Measurements from ENCODE around the gene FAM89A. TPM values are rescaled to one million over a fixed set of nuclear protein-coding genes. Genes with fewer than 3 reads are reported as not detected.

Gene FAM89A
- 10 to 100 TPM; 14.3 to 35.3 TPM for total RNA-seq

DNA sequence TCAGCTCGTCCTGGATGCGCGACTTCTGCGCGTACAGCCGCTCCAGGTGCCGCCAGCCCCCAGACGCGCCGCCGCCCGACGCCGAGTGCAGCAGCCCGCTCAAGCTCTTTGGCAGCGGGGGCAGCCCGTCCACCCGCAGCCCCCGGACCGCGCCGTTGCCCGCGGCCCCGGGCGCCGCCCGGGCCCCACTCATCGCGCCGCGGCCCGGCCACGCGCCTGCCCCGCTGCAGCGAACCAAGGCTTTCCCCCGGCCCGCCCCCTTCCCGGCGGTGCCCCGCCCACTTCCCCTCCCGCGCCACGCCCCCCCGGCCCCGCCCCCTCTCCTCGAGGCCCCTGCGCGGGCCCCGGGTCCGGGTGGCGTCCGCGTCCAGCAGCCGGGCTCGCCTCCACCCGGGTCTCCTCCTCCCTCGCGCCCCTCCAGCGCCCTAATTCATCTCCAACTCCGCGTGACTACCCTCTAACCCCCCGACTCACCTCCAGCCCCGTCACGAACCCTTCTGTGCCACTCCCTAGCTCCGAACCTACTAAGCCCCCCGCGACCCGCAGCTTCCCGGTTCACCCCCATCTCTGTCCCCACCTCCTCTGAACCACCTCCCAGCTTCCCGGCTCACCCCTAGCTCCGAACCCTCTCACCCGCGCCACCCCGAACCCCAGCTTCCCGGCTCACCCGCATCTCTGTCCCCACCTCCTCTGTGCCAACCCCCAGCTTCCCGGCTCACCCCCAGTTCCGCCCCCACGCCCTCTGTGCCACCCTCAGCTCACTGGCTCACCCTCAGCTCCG is at the start of gene FAM89A:
Gene FAM89A, minus strand, starts transcription at position 236 of the 781 bp plus-strand sequence. Its CDS starts 43 bp downstream, at position 193.
- TF ChIP-seq, protein P1, sequence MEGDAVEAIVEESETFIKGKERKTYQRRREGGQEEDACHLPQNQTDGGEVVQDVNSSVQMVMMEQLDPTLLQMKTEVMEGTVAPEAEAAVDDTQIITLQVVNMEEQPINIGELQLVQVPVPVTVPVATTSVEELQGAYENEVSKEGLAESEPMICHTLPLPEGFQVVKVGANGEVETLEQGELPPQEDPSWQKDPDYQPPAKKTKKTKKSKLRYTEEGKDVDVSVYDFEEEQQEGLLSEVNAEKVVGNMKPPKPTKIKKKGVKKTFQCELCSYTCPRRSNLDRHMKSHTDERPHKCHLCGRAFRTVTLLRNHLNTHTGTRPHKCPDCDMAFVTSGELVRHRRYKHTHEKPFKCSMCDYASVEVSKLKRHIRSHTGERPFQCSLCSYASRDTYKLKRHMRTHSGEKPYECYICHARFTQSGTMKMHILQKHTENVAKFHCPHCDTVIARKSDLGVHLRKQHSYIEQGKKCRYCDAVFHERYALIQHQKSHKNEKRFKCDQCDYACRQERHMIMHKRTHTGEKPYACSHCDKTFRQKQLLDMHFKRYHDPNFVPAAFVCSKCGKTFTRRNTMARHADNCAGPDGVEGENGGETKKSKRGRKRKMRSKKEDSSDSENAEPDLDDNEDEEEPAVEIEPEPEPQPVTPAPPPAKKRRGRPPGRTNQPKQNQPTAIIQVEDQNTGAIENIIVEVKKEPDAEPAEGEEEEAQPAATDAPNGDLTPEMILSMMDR (IDR thresholded peaks at IDR 0.05) = no peak
- peak in 2 of 3 donors; percentile 38 to 53 for TF ChIP-seq POLR2A (IDR thresholded peaks at IDR 0.05)
- intact Hi-C loops (cut with DNase I) = no loop called here

DNA sequence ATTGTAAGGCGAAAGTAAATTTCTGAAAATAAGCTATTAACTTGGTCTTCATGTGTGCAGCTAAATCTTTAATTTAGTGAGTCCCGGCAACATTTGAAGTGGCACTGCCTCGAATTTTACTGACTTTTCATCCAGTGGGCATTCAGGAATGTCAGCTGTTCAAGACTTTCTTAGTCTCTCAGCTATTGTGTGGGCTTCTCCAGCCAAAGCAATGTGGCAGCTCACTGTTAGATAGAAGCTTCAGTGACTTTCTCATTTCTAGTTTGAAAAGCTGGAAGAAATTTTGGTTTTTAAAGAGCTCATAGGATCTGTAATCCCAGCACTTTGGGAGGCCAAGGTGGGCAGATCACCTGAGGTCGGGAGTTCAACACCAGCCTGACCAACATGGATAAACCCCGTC is 44.3 kb upstream of the FAM89A start:
- Histone ChIP-seq H3K36me3 (replicated peaks in 1 of 2; ENCODE audit: insufficient read depth in 1 of 2, low read depth in 2 of 2) (no peaks in the 10 kb centered on the region), H3K9me3 (no peaks in the 10 kb centered on the region), H3K4me3 (no peak overlapping the region), H3K27ac (no peak overlapping the region), H3K27me3 (no peaks in the 10 kb centered on the region), H3K4me1 (no peaks in the 10 kb centered on the region)
- intact Hi-C loops (cut with DNase I) = no loop called here
- TF ChIP-seq, protein P1 (IDR thresholded peaks at IDR 0.05) = no peak
- TF ChIP-seq POLR2A (IDR thresholded peaks at IDR 0.05) = no peak
- no peak for DNase-seq
- WGBS, 2 donors = 77 to 80% methylated on average over 5 of the region's 5 CpGs
- no peak for ATAC-seq

More for the DNA sequence above, at the start of gene FAM89A:
- Histone ChIP-seq H3K4me1 (peaks cover 39% of the 10 kb centered on the region), H3K36me3 (replicated peaks in 1 of 2; ENCODE audit: insufficient read depth in 1 of 2, low read depth in 2 of 2) (no peaks in the 10 kb centered on the region), H3K27ac (peak within 1 kb of the TSS; percentile 31 to 47 (median 39)), H3K9me3 (no peaks in the 10 kb centered on the region), H3K27me3 (no peaks in the 10 kb centered on the region), H3K4me3 (peak within 1 kb of the TSS; percentile 71 to 79)
- ATAC-seq = peak; percentile 79
- WGBS, 2 donors = 2 to 7% methylated on average over 40 to 76 of the region's 82 CpGs
- DNase-seq = peak; percentile 68 to 78 (median 74)

DNA sequence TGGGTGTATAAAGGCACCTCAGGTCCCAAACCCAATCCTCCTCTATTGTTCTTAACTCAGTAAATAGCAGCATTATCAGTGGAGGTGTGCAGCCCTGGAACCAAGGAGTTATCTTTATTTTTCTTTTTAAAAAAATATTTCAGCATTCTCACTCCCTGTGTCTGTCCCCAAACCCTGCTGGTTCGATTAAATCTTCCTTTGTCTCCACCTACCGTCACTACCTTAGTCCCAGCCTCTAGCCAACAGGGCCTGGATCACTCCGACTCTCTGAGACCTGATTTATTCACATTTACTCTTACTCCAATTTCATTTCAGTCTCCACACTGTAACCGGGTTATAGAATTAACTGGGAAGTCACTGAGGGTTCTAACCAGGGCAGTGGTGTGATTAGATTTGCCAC is 39.1 kb upstream of the FAM89A start:
- TF ChIP-seq, protein P1 (IDR thresholded peaks at IDR 0.05) = peak in 2 of 7 experiments; percentile 19 to 30
- TF ChIP-seq POLR2A (IDR thresholded peaks at IDR 0.05) = no peak
- Histone ChIP-seq H3K36me3 (replicated peaks in 1 of 2; ENCODE audit: insufficient read depth in 1 of 2, low read depth in 2 of 2) (no peaks in the 10 kb centered on the region), H3K27me3 (no peaks in the 10 kb centered on the region), H3K9me3 (no peaks in the 10 kb centered on the region), H3K4me3 (no peak overlapping the region), H3K4me1 (peaks cover 26% of the 10 kb centered on the region), H3K27ac (no peak overlapping the region)
- 75 to 77% methylated on average over 4 of the region's 4 CpGs for WGBS, 2 donors
- intact Hi-C loops (cut with DNase I) = no loop called here
- no peak for DNase-seq
- ATAC-seq = no peak

DNA sequence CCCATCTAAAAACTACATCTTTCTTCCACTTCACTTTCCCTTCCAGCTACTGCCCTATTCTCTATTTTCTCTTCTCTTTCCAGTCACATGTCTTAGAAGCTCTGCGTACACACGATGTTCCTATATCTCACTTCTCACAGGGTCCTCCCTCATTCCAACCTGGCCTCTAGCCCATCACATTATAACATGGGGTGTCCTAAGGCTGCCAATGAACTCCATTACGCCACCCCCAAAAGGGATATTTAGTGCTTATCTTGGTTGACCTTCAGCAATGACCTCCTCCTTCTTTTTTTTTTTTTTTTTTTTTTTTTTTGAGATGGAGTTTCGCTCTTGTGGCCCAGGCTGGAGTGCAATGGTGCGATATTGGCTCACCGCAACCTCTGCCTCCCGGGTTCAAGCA is 38.2 kb upstream of the FAM89A start:
- Histone ChIP-seq H3K36me3 (replicated peaks in 1 of 2; ENCODE audit: insufficient read depth in 1 of 2, low read depth in 2 of 2) (no peaks in the 10 kb centered on the region), H3K4me1 (peaks cover 32% of the 10 kb centered on the region), H3K27ac (no peak overlapping the region), H3K27me3 (no peaks in the 10 kb centered on the region), H3K4me3 (no peak overlapping the region), H3K9me3 (no peaks in the 10 kb centered on the region)
- ATAC-seq = no peak
- no peak for DNase-seq
- intact Hi-C loops (cut with DNase I) = no loop called here
- TF ChIP-seq, protein P1 (IDR thresholded peaks at IDR 0.05) = no peak
- no peak for TF ChIP-seq POLR2A (IDR thresholded peaks at IDR 0.05)
- WGBS, 2 donors = 87 to 95% methylated on average over 7 of the region's 7 CpGs
